Keratinocyte (primary cell): ENCODE results near the gene CERK. TPM values are rescaled to one million over a fixed set of nuclear protein-coding genes. Genes with fewer than 3 reads are reported as not detected.

ENCODE experiments used
- DNase-seq: peaks from one replicate; pipeline ENCODE4 v3.0.0-alpha.2; 2011; ENCODE audit warnings: low read depth, missing footprints, low spot score
- FAIRE-seq: peaks from 2 replicates; lab custom pipeline; 2011; peaks lifted over from hg19 to GRCh38; lab: Jason Lieb, UNC
- H2AFZ ChIP-seq: 2 replicates; pipeline ENCODE4 v1.6.0; 2012; ENCODE audit warnings: low read length, control low read depth, inconsistent platforms; ENCODE audit not compliant: control insufficient read depth
- H3K27ac ChIP-seq: 2 replicates; pipeline ENCODE4 v1.5.1; 2011; ENCODE audit warnings: low read length; ENCODE audit not compliant: control insufficient read depth, insufficient read depth
- H3K27me3 ChIP-seq: 3 replicates; pipeline ENCODE4 v1.6.0; 2011; ENCODE audit warnings: low read length; ENCODE audit not compliant: control insufficient read depth, insufficient read depth; ENCODE audit errors: extremely low read depth
- H3K36me3 ChIP-seq, 2 experiments: 2 replicates in 1 of 2; 3 replicates in 1 of 2; pipeline ENCODE4 v1.5.1; 2011; ENCODE audit warnings: low read length in 2 of 2, mild to moderate bottlenecking in 1 of 2; ENCODE audit not compliant: control insufficient read depth in 2 of 2, insufficient read depth in 2 of 2; ENCODE audit errors: extremely low read depth in 1 of 2
- H3K4me1 ChIP-seq: 3 replicates; pipeline ENCODE4 v1.5.1; 2011; ENCODE audit warnings: low read length; ENCODE audit not compliant: control insufficient read depth, insufficient read depth; ENCODE audit errors: extremely low read depth
- H3K4me2 ChIP-seq: 3 replicates; pipeline ENCODE4 v1.6.0; 2011; ENCODE audit warnings: low read depth, low read length; ENCODE audit not compliant: control insufficient read depth, insufficient read depth; ENCODE audit errors: extremely low read depth
- H3K4me3 ChIP-seq, 3 experiments: fragments of 200-600 bp in 1 of 3; sonication (generic) in 1 of 3; 2 replicates in 2 of 3; 3 replicates in 1 of 3; pipeline ENCODE4 v1.5.1; 2011 to 2016; ENCODE audit warnings: low read length in 3 of 3, mild to moderate bottlenecking in 3 of 3, control low read depth in 2 of 3, inconsistent platforms in 1 of 3, low read depth in 1 of 3, mixed read lengths in 1 of 3, mixed run types in 1 of 3, moderate library complexity in 1 of 3; ENCODE audit not compliant: control insufficient read depth in 2 of 3, insufficient read depth in 2 of 3; ENCODE audit errors: extremely low read depth in 1 of 3
- H3K79me2 ChIP-seq: 2 replicates; pipeline ENCODE4 v1.6.0; 2012; ENCODE audit warnings: low read length; ENCODE audit not compliant: control insufficient read depth, insufficient read depth
- H3K9ac ChIP-seq: 3 replicates; pipeline ENCODE4 v1.6.0; 2011; ENCODE audit warnings: low read length; ENCODE audit not compliant: control insufficient read depth, insufficient read depth; ENCODE audit errors: extremely low read depth
- H3K9me1 ChIP-seq: 3 replicates; pipeline ENCODE4 v1.6.0; 2011; ENCODE audit warnings: low read length; ENCODE audit not compliant: control insufficient read depth, insufficient read depth; ENCODE audit errors: extremely low read depth
- H3K9me3 ChIP-seq: 2 replicates; pipeline ENCODE4 v1.5.1; 2012; ENCODE audit warnings: low read depth, low read length; ENCODE audit not compliant: control insufficient read depth
- H4K20me1 ChIP-seq: 3 replicates; pipeline ENCODE4 v1.6.0; 2011; ENCODE audit warnings: low read length; ENCODE audit not compliant: control insufficient read depth, insufficient read depth; ENCODE audit errors: extremely low read depth
- CTCF ChIP-seq, 3 experiments: IDR thresholded peaks in 1 of 3; conservative IDR thresholded peaks in 1 of 3; optimal IDR thresholded peaks in 1 of 3; 2 replicates in 2 of 3; 3 replicates in 1 of 3; pipeline versions ENCODE3 to v1.5.1; 2011; ENCODE audit warnings: low read length in 3 of 3, mild to moderate bottlenecking in 3 of 3, moderate library complexity in 2 of 3, control low read depth in 1 of 3, inconsistent platforms in 1 of 3; ENCODE audit not compliant: insufficient read depth in 2 of 3; ENCODE audit errors: extremely low read depth in 1 of 3
- EZH2 ChIP-seq: IDR thresholded peaks from one replicate; pipeline ENCODE4 v1.6.1; 2012; ENCODE audit warnings: inconsistent platforms, mild to moderate bottlenecking, low read length, moderate library complexity
- dilution Hi-C: fragments of 300-500 bp; cut with MboI; formaldehyde crosslinking; loops from one replicate; pipeline ENCODE4 v1.7.0; 2020; ENCODE audit warnings: low sequenced_read_pairs; ENCODE audit not compliant: extremely low pct_ligation_motif_present
- polyA plus RNA-seq, 5 experiments: library from polyadenylated mRNA; depleted of rRNA in 3 of 5; stranded (reverse) in 3 of 5; stranded (forward) in 1 of 5; unstranded in 1 of 5; fragments of >200 nt; gene quantifications; 1 replicate in 1 of 5; 2 replicates in 3 of 5; 3 replicates in 1 of 5; pipeline versions ENCODE4 v1.2.1 to v1.2.3, GENCODE V29; 2011 to 2012; ENCODE audit warnings: missing spikeins in 2 of 5, low read depth in 1 of 5, low replicate concordance in 1 of 5

Gene CERK
- polyA plus RNA-seq, 1 donor (not counting 4 experiments of a cell fraction or from before 2014, with no cell fraction given), result 11.9 TPM

DNA sequence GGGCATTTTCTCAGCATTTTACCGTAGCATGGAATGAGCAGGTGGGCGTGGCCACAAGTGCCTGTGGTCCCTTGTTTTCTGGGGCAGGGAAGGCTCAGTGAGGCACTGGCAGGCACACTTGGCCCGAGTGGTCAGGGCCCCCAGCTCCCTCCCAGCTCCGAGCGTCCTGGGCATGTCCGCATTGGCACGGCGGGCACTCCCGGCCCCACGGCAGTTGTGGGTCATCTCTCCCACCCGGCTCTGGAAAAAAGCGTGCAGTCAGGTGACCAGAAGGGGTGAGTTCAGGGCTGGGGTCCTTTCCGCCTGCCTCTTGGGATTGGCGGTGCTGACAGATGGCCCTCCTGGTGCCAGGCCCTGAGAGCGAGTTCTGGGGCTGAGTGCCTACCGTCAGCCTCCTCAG, 62.1 kb downstream of the CERK start:
- no peak overlapping the region for H3K4me3 ChIP-seq
- DNase-seq (no peak), FAIRE-seq (no peak)
- peaks cover 0 to 3% of the 10 kb centered on the region in 2 experiments for H3K36me3 ChIP-seq
- no peak for TF ChIP-seq CTCF (optimal IDR thresholded peaks at IDR 0.05 in 1 of 3, IDR thresholded peaks at IDR 0.05 in 1 of 3, conservative IDR thresholded peaks at IDR 0.05 in 1 of 3; ENCODE audit: extremely low read depth in 1 of 3, insufficient read depth in 2 of 3, low read length in 3 of 3)
- no peak for TF ChIP-seq EZH2
- dilution Hi-C loops, result no loop called here
- H3K9me3 ChIP-seq, result no peaks in the 10 kb centered on the region
- H3K27ac ChIP-seq, result no peak overlapping the region
- H3K9me1 ChIP-seq, result no peaks in the 10 kb centered on the region
- no peaks in the 10 kb centered on the region for H3K27me3 ChIP-seq
- no peak overlapping the region for H3K9ac ChIP-seq
- no peaks in the 10 kb centered on the region for H4K20me1 ChIP-seq
- H2AFZ ChIP-seq, result no peak overlapping the region
- no peak overlapping the region for H3K4me2 ChIP-seq
- no peaks in the 10 kb centered on the region for H3K4me1 ChIP-seq
- H3K79me2 ChIP-seq, result no peaks in the 10 kb centered on the region

DNA sequence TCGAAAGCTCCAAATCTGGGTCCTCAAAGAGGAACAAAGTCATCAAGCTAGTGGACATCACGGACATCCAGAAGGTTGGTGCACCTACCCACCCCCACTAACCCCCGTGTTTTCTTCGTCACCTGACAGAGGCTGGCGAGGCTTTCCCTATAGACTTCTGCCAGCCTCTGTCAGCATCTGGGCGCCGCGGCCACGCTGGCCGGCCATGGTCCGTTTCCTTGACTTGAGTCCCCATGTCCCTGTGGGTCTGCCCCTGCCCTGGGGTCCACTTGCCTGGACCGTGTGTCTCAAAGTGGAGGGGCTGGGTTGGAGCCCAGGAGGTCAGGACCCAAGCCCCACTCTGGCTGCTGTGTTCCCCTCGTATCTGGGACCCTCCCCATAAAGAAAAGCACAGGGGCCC, 62.6 kb downstream of the CERK start:
- H3K4me1 ChIP-seq, result no peaks in the 10 kb centered on the region
- H3K4me2 ChIP-seq, result no peak overlapping the region
- FAIRE-seq (no peak), DNase-seq (no peak)
- TF ChIP-seq CTCF (optimal IDR thresholded peaks at IDR 0.05 in 1 of 3, IDR thresholded peaks at IDR 0.05 in 1 of 3, conservative IDR thresholded peaks at IDR 0.05 in 1 of 3; ENCODE audit: extremely low read depth in 1 of 3, insufficient read depth in 2 of 3, low read length in 3 of 3) (no peak), EZH2 (no peak)
- no peak overlapping the region for H2AFZ ChIP-seq
- peaks cover 0 to 3% of the 10 kb centered on the region in 2 experiments for H3K36me3 ChIP-seq
- no peaks in the 10 kb centered on the region for H3K79me2 ChIP-seq
- H3K27me3 ChIP-seq, result no peaks in the 10 kb centered on the region
- no peaks in the 10 kb centered on the region for H4K20me1 ChIP-seq
- no peak overlapping the region for H3K4me3 ChIP-seq
- no peaks in the 10 kb centered on the region for H3K9me3 ChIP-seq
- H3K27ac ChIP-seq, result no peak overlapping the region
- no peak overlapping the region for H3K9ac ChIP-seq
- dilution Hi-C loops, result no loop called here
- H3K9me1 ChIP-seq, result no peaks in the 10 kb centered on the region
